ENCODE measurements around the gene TSPAN5. TPM values are rescaled to one million over a fixed set of nuclear protein-coding genes. Genes with fewer than 3 reads are reported as not detected.
"Not testable (repeated sequence)": the region's sequence is repeated elsewhere in the genome, so short reads cannot be mapped to it uniquely, and the experiment has no call there.

The TSPAN5 gene
- total and polyA plus RNA-seq, 9 donors, result 12.7 to 23.4 (median 14.7) TPM

- no peak for DNase-seq
- H3K27me3 ChIP-seq (ENCODE audit: control insufficient read depth, insufficient read depth, low read length), result no peaks in the 10 kb centered on the region
- H3K36me3 ChIP-seq (ENCODE audit: control insufficient read depth, insufficient read depth, low read length), result no peaks in the 10 kb centered on the region
- H3K4me3 ChIP-seq (ENCODE audit: low read length), result no peak overlapping the region
- WGBS (ENCODE audit: insufficient coverage), result 75% methylated on average over 2 of the region's 7 CpGs
- peaks cover 4% of the 10 kb centered on the region for H3K4me1 ChIP-seq (ENCODE audit: control insufficient read depth, insufficient read depth, low read length)
- H3K9me3 ChIP-seq (replicated peaks; ENCODE audit: control insufficient read depth, low read depth, low read length), result no peaks in the 10 kb centered on the region
- no peak overlapping the region for H3K27ac ChIP-seq (ENCODE audit: low read length)
Observed at GRCh38 chr4:98491899-98492559, 166.4 kb downstream of the TSPAN5 start.

GRCh38 chr4:98490251-98490650 lies 168.2 kb downstream of the TSPAN5 start:
- Histone ChIP-seq H3K36me3 (ENCODE audit: control insufficient read depth, insufficient read depth, low read length) (no peaks in the 10 kb centered on the region), H3K9me3 (replicated peaks; ENCODE audit: control insufficient read depth, low read depth, low read length) (no peaks in the 10 kb centered on the region), H3K27me3 (ENCODE audit: control insufficient read depth, insufficient read depth, low read length) (no peaks in the 10 kb centered on the region), H3K4me1 (ENCODE audit: control insufficient read depth, insufficient read depth, low read length) (peaks cover 2% of the 10 kb centered on the region), H3K4me3 (ENCODE audit: low read length) (no peak overlapping the region), H3K27ac (ENCODE audit: low read length) (no peak overlapping the region)
- no peak for DNase-seq
- no CpG with 5 or more reads among the region's 3 CpGs for WGBS (ENCODE audit: insufficient coverage)

GRCh38 chr4:98485816-98486345 lies 172.5 kb downstream of the TSPAN5 start:
- Histone ChIP-seq H3K36me3 (ENCODE audit: control insufficient read depth, insufficient read depth, low read length) (no peaks in the 10 kb centered on the region), H3K27ac (ENCODE audit: low read length) (no peak overlapping the region), H3K27me3 (ENCODE audit: control insufficient read depth, insufficient read depth, low read length) (no peaks in the 10 kb centered on the region), H3K4me3 (ENCODE audit: low read length) (no peak overlapping the region), H3K9me3 (replicated peaks; ENCODE audit: control insufficient read depth, low read depth, low read length) (no peaks in the 10 kb centered on the region), H3K4me1 (ENCODE audit: control insufficient read depth, insufficient read depth, low read length) (peaks cover 3% of the 10 kb centered on the region)
- DNase-seq, result no peak
- 92% methylated on average over 6 of the region's 7 CpGs for WGBS (ENCODE audit: insufficient coverage)

GRCh38 chr4:98484031-98484430 lies 174.4 kb downstream of the TSPAN5 start:
- DNase-seq, result peak; percentile 26
- H3K9me3 ChIP-seq (replicated peaks; ENCODE audit: control insufficient read depth, low read depth, low read length), result no peaks in the 10 kb centered on the region
- peaks cover 6% of the 10 kb centered on the region for H3K4me1 ChIP-seq (ENCODE audit: control insufficient read depth, insufficient read depth, low read length)
- H3K27ac ChIP-seq (ENCODE audit: low read length), result no peak overlapping the region
- 43% methylated on average over 1 of the region's 3 CpGs for whole genome bisulfite sequencing (ENCODE audit: insufficient coverage)
- no peaks in the 10 kb centered on the region for H3K27me3 ChIP-seq (ENCODE audit: control insufficient read depth, insufficient read depth, low read length)
- H3K36me3 ChIP-seq (ENCODE audit: control insufficient read depth, insufficient read depth, low read length), result no peaks in the 10 kb centered on the region
- no peak overlapping the region for H3K4me3 ChIP-seq (ENCODE audit: low read length)

GRCh38 chr4:98482847-98483806 lies 175.3 kb downstream of the TSPAN5 start:
- 88% methylated on average over 3 of the region's 10 CpGs for WGBS (ENCODE audit: insufficient coverage)
- no peaks in the 10 kb centered on the region for H3K27me3 ChIP-seq (ENCODE audit: control insufficient read depth, insufficient read depth, low read length)
- DNase-seq, result no peak

GRCh38 chr4:98482503-98482846 lies 175.9 kb downstream of the TSPAN5 start:
- H3K27me3 ChIP-seq (ENCODE audit: control insufficient read depth, insufficient read depth, low read length), result no peaks in the 10 kb centered on the region
- no peak overlapping the region for H3K4me3 ChIP-seq (ENCODE audit: low read length)
- H3K9me3 ChIP-seq (replicated peaks; ENCODE audit: control insufficient read depth, low read depth, low read length), result no peaks in the 10 kb centered on the region
- WGBS (ENCODE audit: insufficient coverage), result no CpG with 5 or more reads among the region's 3 CpGs
- H3K36me3 ChIP-seq (ENCODE audit: control insufficient read depth, insufficient read depth, low read length), result peaks cover 4% of the 10 kb centered on the region
- H3K4me1 ChIP-seq (ENCODE audit: control insufficient read depth, insufficient read depth, low read length), result peaks cover 6% of the 10 kb centered on the region
- no peak for DNase-seq
- H3K27ac ChIP-seq (ENCODE audit: low read length), result no peak overlapping the region

More at GRCh38 chr4:98482847-98483806, 175.3 kb downstream of the TSPAN5 start:
- Histone ChIP-seq H3K4me1 (ENCODE audit: control insufficient read depth, insufficient read depth, low read length) (peaks cover 6% of the 10 kb centered on the region), H3K27ac (ENCODE audit: low read length) (no peak overlapping the region), H3K36me3 (ENCODE audit: control insufficient read depth, insufficient read depth, low read length) (peaks cover 3% of the 10 kb centered on the region), H3K9me3 (replicated peaks; ENCODE audit: control insufficient read depth, low read depth, low read length) (no peaks in the 10 kb centered on the region), H3K4me3 (ENCODE audit: low read length) (no peak overlapping the region)

- peak; percentile 60 for DNase-seq
- H3K4me1 ChIP-seq (ENCODE audit: control insufficient read depth, insufficient read depth, low read length), result peaks cover 6% of the 10 kb centered on the region
- H3K4me3 ChIP-seq (ENCODE audit: low read length), result no peak overlapping the region
- H3K27me3 ChIP-seq (ENCODE audit: control insufficient read depth, insufficient read depth, low read length), result no peaks in the 10 kb centered on the region
- no peak overlapping the region for H3K27ac ChIP-seq (ENCODE audit: low read length)
- H3K9me3 ChIP-seq (replicated peaks; ENCODE audit: control insufficient read depth, low read depth, low read length), result no peaks in the 10 kb centered on the region
- 40% methylated on average over 3 of the region's 3 CpGs for WGBS (ENCODE audit: insufficient coverage)
- H3K36me3 ChIP-seq (ENCODE audit: control insufficient read depth, insufficient read depth, low read length), result peaks cover 7% of the 10 kb centered on the region
Observed at GRCh38 chr4:98481167-98481566, 177.2 kb downstream of the TSPAN5 start.

- peaks cover 10% of the 10 kb centered on the region for H3K36me3 ChIP-seq (ENCODE audit: control insufficient read depth, insufficient read depth, low read length)
- no peak overlapping the region for H3K4me3 ChIP-seq (ENCODE audit: low read length)
- DNase-seq, result no peak
- H3K4me1 ChIP-seq (ENCODE audit: control insufficient read depth, insufficient read depth, low read length), result peaks cover 6% of the 10 kb centered on the region
- no peaks in the 10 kb centered on the region for H3K9me3 ChIP-seq (replicated peaks; ENCODE audit: control insufficient read depth, low read depth, low read length)
- H3K27ac ChIP-seq (ENCODE audit: low read length), result no peak overlapping the region
- no peaks in the 10 kb centered on the region for H3K27me3 ChIP-seq (ENCODE audit: control insufficient read depth, insufficient read depth, low read length)
- 83% methylated on average over 4 of the region's 5 CpGs for WGBS (ENCODE audit: insufficient coverage)
Observed at GRCh38 chr4:98480535-98480934, 177.9 kb downstream of the TSPAN5 start.

GRCh38 chr4:98479590-98479989 lies 178.8 kb downstream of the TSPAN5 start:
- H3K27me3 ChIP-seq (ENCODE audit: control insufficient read depth, insufficient read depth, low read length); H3K4me1 ChIP-seq (ENCODE audit: control insufficient read depth, insufficient read depth, low read length); H3K9me3 ChIP-seq (replicated peaks; ENCODE audit: control insufficient read depth, low read depth, low read length); H3K36me3 ChIP-seq (ENCODE audit: control insufficient read depth, insufficient read depth, low read length); H3K4me3 ChIP-seq (ENCODE audit: low read length); DNase-seq; H3K27ac ChIP-seq (ENCODE audit: low read length): not testable (repeated sequence)
- no CpG with 5 or more reads among the region's 2 CpGs for WGBS (ENCODE audit: insufficient coverage)

GRCh38 chr4:98476891-98477290 lies 181.5 kb downstream of the TSPAN5 start:
- no peaks in the 10 kb centered on the region for H3K27me3 ChIP-seq (ENCODE audit: control insufficient read depth, insufficient read depth, low read length)
- H3K27ac ChIP-seq (ENCODE audit: low read length), result no peak overlapping the region
- peaks cover 6% of the 10 kb centered on the region for H3K4me1 ChIP-seq (ENCODE audit: control insufficient read depth, insufficient read depth, low read length)
- 100% methylated on average over 4 of the region's 9 CpGs for WGBS (ENCODE audit: insufficient coverage)
- no peak overlapping the region for H3K4me3 ChIP-seq (ENCODE audit: low read length)
- H3K36me3 ChIP-seq (ENCODE audit: control insufficient read depth, insufficient read depth, low read length), result peaks cover 13% of the 10 kb centered on the region
- H3K9me3 ChIP-seq (replicated peaks; ENCODE audit: control insufficient read depth, low read depth, low read length), result no peaks in the 10 kb centered on the region
- no peak for DNase-seq
